ENCODE measurements around the gene CMTM5.

GRCh38 chr14:23359722-23360447 lies 17.0 kb upstream of the CMTM5 start:
- TF ChIP-seq SIN3A (IDR thresholded peaks at IDR 0.05; ENCODE audit: borderline replicate concordance, insufficient read depth, low read length) = no peak
- no peak for TF ChIP-seq REST (IDR thresholded peaks at IDR 0.05; ENCODE audit: insufficient read depth in 1 of 2, low read depth in 2 of 2, low read length in 2 of 2)
- no peak for TF ChIP-seq POLR2AphosphoS5 (IDR thresholded peaks at IDR 0.05; ENCODE audit: low read depth, low read length)
- TF ChIP-seq FOXP2 (optimal IDR thresholded peaks at IDR 0.05; ENCODE audit: borderline replicate concordance, extremely low read depth, extremely low read length, insufficient read depth) = no peak
- no peak for TF ChIP-seq TAF1 (IDR thresholded peaks at IDR 0.05; ENCODE audit: borderline replicate concordance, insufficient read depth, low read length)

All from PFSK-1 (cell line).